C4-2B (cell line): ENCODE measurements around the gene NHLH1.
"Not testable (repeated sequence)": the region's sequence is repeated elsewhere in the genome, so short reads cannot be mapped to it uniquely, and the experiment has no call there.

ENCODE experiments used
- CTCF ChIP-seq: fragments of 450-650 bp; conservative IDR thresholded peaks from 2 replicates; pipeline ENCODE4 v1.5.1; 2017; ENCODE audit warnings: mild to moderate bottlenecking
- ZFX ChIP-seq: fragments of 450-650 bp; IDR thresholded peaks from 2 replicates; pipeline ENCODE4 v1.6.1; 2017

DNA sequence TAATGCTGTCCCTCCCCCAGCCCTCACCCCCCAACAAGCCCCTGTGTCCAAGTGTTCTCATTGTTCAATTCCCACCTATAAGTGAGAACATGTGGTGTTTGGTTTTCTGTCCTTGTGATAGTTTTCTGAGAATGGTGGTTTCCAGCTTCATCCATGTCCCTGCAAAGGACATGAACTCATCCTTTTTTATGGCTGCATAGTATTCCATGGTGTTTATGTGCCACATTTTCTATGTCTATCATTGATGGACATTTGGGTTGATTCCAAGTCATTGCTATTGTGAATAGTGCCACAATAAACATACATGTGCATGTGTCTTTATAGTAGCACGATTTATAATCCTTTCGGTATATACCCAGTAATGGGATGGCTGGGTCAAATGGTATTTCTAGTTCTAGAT is 17.9 kb downstream of the NHLH1 start:
- not testable (repeated sequence) for TF ChIP-seq CTCF, ZFX
